A673 (cell line): ENCODE results near the gene GOSR1. TPM values are rescaled to one million over a fixed set of nuclear protein-coding genes. Genes with fewer than 3 reads are reported as not detected.
A peak's percentile ranks its signal among the peaks of the same experiment; 100 is the strongest.
"Not testable (repeated sequence)": the region's sequence is repeated elsewhere in the genome, so short reads cannot be mapped to it uniquely, and the experiment has no call there.

Source experiments
- BruUV-seq: library from RNA; stranded (reverse); fragments of 400-500 nt; replicated peaks from 2 replicates; lab custom pipeline; 2021; lab: Mats Ljungman, UMichigan
- CTCF ChIA-PET: fragments of 300-600 bp; sonication (Branson Sonifier 250); formaldehyde crosslinking; loops from one replicate; lab custom pipeline; 2022; ENCODE audit warnings: antibody characterized with exemption; lab: Charles Lee
- POLR2A ChIA-PET: fragments of 300-600 bp; sonication (Branson Sonifier 250); formaldehyde crosslinking; loops from one replicate; lab custom pipeline; 2022; ENCODE audit warnings: antibody characterized with exemption; ENCODE audit not compliant: low non-redundant PET; lab: Charles Lee
- DNase-seq: peaks from one replicate; pipeline ENCODE4 v3.0.0-alpha.2; 2015; ENCODE audit warnings: low spot score
- H3K27ac ChIP-seq: fragments of 200-600 bp; sonication (generic); 2 replicates; pipeline ENCODE4 v1.5.1; 2016; ENCODE audit warnings: mixed run types, low read depth, mild to moderate bottlenecking, mixed read lengths, antibody characterized with exemption, low read length; ENCODE audit not compliant: poor library complexity, severe bottlenecking
- H3K27me3 ChIP-seq: fragments of 200-600 bp; sonication (generic); replicated peaks from 2 replicates; pipeline ENCODE4 v1.6.1; 2017; ENCODE audit warnings: mixed run types, low read depth, mild to moderate bottlenecking, mixed read lengths, antibody characterized with exemption, low read length; ENCODE audit not compliant: insufficient read depth, poor library complexity
- H3K36me3 ChIP-seq: fragments of 200-600 bp; sonication (generic); 2 replicates; pipeline ENCODE4 v1.6.1; 2016; ENCODE audit warnings: mixed run types, mild to moderate bottlenecking, mixed read lengths, antibody characterized with exemption, low read length; ENCODE audit not compliant: insufficient read depth, poor library complexity, severe bottlenecking
- H3K4me1 ChIP-seq: fragments of 200-600 bp; sonication (generic); 2 replicates; pipeline ENCODE4 v1.6.1; 2017; ENCODE audit warnings: mixed run types, mild to moderate bottlenecking, mixed read lengths, antibody characterized with exemption, low read length; ENCODE audit not compliant: insufficient read depth, poor library complexity, severe bottlenecking
- H3K4me3 ChIP-seq: fragments of 200-600 bp; sonication (generic); 2 replicates; pipeline ENCODE4 v1.5.1; 2016; ENCODE audit warnings: low read depth, mixed run types, mild to moderate bottlenecking, mixed read lengths, low read length; ENCODE audit not compliant: poor library complexity, severe bottlenecking
- H3K9me3 ChIP-seq: fragments of 200-600 bp; sonication (generic); 2 replicates; pipeline ENCODE4 v1.6.1; 2016; ENCODE audit warnings: mixed run types, low read depth, mild to moderate bottlenecking, mixed read lengths, antibody characterized with exemption, low read length; ENCODE audit not compliant: poor library complexity, severe bottlenecking
- EZH2 ChIP-seq: fragments of 200-600 bp; sonication (generic); IDR thresholded peaks from 2 replicates; pipeline ENCODE4 v1.6.1; 2017; ENCODE audit warnings: borderline replicate concordance, low read depth, mild to moderate bottlenecking, mixed read lengths, antibody characterized with exemption, low read length; ENCODE audit not compliant: poor library complexity, severe bottlenecking
- intact Hi-C: fragments of 100-400 bp; cut with micrococcal nuclease; formaldehyde crosslinking; loops from one replicate; pipeline ENCODE4 v1.10.0; 2022; ENCODE audit not compliant: unreplicated experiment
- total RNA-seq: library from RNA; stranded (reverse); gene quantifications from 2 replicates; pipeline ENCODE4 v1.2.3, GENCODE V29; 2021
- TF ChIP-seq, protein P1 (sequence below): fragments of 300-800, 200-600 bp; sonication (generic); conservative IDR thresholded peaks from 2 replicates; pipeline ENCODE4 v1.5.1; 2017; ENCODE audit warnings: low read depth, mild to moderate bottlenecking, antibody characterized with exemption, low read length, moderate library complexity, mixed read lengths

The GOSR1 gene
- total RNA-seq, 1 experiment from 2014 or later = 69.1 TPM

DNA sequence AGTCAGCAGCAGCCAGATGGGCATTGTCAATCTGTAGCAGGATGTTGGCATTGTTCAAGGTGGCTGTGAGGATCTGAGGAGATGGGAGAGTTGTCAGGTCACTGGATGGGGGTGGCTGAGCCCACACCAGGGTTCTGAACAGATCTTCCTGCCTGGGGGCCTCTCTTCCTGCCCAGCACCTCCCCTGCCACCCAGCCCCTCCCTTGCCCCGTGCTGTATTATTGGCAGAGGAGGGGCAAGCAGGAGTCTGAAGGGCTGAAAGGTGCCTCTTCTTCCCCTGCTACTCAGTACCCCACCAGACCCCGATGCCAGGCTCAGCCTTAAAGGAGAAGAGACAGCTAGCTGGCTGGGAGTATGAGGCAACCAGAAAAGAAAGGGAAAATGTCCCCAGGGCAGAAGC lies 93.0 kb downstream of the GOSR1 start:
- TF ChIP-seq, protein P1, sequence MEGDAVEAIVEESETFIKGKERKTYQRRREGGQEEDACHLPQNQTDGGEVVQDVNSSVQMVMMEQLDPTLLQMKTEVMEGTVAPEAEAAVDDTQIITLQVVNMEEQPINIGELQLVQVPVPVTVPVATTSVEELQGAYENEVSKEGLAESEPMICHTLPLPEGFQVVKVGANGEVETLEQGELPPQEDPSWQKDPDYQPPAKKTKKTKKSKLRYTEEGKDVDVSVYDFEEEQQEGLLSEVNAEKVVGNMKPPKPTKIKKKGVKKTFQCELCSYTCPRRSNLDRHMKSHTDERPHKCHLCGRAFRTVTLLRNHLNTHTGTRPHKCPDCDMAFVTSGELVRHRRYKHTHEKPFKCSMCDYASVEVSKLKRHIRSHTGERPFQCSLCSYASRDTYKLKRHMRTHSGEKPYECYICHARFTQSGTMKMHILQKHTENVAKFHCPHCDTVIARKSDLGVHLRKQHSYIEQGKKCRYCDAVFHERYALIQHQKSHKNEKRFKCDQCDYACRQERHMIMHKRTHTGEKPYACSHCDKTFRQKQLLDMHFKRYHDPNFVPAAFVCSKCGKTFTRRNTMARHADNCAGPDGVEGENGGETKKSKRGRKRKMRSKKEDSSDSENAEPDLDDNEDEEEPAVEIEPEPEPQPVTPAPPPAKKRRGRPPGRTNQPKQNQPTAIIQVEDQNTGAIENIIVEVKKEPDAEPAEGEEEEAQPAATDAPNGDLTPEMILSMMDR = no peak
- TF ChIP-seq EZH2 = no peak
- no peaks in the 10 kb centered on the region for H3K36me3 ChIP-seq
- peaks cover 29% of the 10 kb centered on the region for H3K4me1 ChIP-seq
- DNase-seq = no peak
- H3K4me3 ChIP-seq = no peak overlapping the region
- ChIA-PET POLR2A (no interaction called here), CTCF (no interaction called here)
- intact Hi-C loops = no loop called here
- H3K27me3 ChIP-seq = no peaks in the 10 kb centered on the region
- no peaks in the 10 kb centered on the region for H3K9me3 ChIP-seq
- peak overlapping the region; percentile 35 for H3K27ac ChIP-seq
- no TSS peak for BruUV-seq

DNA sequence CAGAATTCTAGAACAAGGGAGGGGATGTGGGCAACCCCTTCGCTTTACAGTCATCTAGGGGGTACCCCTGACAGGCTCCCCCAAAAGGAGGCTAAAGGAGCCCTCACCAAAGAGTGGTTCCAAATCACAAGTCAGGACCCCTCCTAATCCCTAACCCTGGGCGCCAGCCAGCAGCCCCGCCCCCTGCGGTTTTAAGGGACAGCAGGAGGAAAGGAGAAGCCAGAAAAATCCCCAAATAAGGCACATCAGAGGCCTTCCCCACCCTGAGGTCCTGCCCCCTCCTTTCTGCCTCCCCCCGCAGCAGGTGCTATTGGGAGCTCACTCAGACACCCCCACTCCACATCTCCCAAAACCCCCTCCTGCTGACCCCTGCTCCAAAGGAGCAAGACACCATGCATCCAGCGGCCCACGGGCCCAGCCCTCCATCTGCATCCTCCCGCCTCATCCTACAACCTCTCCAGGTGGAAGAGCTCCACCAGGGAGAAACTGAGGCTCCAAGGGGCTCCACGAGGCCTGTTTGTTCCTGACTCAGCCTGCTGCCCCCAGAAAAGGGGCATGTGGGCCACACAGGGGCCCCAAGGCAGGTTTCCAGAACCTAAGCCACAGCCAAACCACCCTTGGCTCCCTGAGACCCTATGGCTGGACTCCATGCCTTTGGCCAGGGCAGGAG lies 93.5 kb downstream of the GOSR1 start:
- no peak for TF ChIP-seq EZH2
- TF ChIP-seq, protein P1 = no peak
- intact Hi-C loops = no loop called here
- CTCF ChIA-PET = no interaction called here

DNA sequence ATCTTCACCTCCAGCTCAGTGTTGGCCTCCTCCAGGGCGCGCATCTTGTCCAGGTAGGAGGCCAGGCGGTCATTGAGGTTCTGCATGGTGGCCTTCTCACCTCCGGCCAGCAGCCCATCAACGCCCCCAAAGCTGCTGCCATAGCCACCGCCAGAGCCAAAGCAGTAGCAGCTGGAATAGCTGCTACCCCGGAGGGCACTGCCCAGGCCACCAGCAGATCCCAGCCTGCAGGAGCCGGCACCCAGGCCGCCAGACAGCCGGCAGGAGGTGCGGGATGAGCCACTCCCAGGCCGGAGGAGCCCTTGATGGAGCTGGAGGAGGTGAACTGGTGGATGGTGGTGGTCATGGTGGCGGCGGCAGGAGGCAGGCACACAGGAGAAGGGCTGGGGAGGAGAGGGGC lies 94.2 kb downstream of the GOSR1 start:
- H3K4me3 ChIP-seq, H3K36me3 ChIP-seq, H3K27me3 ChIP-seq, DNase-seq, CTCF ChIA-PET, H3K27ac ChIP-seq, POLR2A ChIA-PET, H3K9me3 ChIP-seq, intact Hi-C loops, BruUV-seq: not testable (repeated sequence)
- H3K4me1 ChIP-seq = peaks cover 20% of the 10 kb centered on the region

More for the DNA sequence above, 93.5 kb downstream of the GOSR1 start:
- H3K27ac ChIP-seq = peak overlapping the region; percentile 35
- POLR2A ChIA-PET = no interaction called here
- no peaks in the 10 kb centered on the region for H3K36me3 ChIP-seq
- H3K9me3 ChIP-seq = no peaks in the 10 kb centered on the region
- peaks cover 27% of the 10 kb centered on the region for H3K4me1 ChIP-seq
- BruUV-seq = no TSS peak
- no peaks in the 10 kb centered on the region for H3K27me3 ChIP-seq
- DNase-seq = peak; percentile 46
- H3K4me3 ChIP-seq = no peak overlapping the region

DNA sequence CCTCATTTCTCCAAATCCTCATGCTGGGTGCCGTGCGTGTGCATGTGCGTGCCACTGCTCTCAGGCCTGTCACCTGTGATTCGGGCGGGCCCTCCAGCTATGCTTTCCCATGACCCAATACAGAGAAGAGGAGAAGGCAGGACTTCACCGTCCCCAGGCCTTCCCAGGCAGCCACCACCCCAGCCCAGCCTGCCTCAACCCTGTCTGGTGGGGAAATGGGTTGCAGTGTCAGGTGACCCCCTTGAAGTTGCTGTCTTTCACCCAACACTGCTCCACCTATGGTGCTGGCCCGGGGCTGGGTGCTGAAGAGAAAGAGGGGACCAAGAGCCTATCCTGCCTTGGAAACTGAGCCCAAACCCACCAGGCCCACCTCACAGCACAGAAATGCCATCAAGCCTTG lies 94.7 kb downstream of the GOSR1 start:
- no TSS peak for BruUV-seq
- DNase-seq = no peak
- ChIA-PET CTCF (no interaction called here), POLR2A (no interaction called here)
- TF ChIP-seq EZH2 = no peak
- TF ChIP-seq, protein P1 = no peak
- Histone ChIP-seq H3K36me3 (no peaks in the 10 kb centered on the region), H3K27ac (no peak overlapping the region), H3K27me3 (no peaks in the 10 kb centered on the region), H3K9me3 (no peaks in the 10 kb centered on the region), H3K4me1 (peaks cover 17% of the 10 kb centered on the region), H3K4me3 (no peak overlapping the region)
- intact Hi-C loops = no loop called here

DNA sequence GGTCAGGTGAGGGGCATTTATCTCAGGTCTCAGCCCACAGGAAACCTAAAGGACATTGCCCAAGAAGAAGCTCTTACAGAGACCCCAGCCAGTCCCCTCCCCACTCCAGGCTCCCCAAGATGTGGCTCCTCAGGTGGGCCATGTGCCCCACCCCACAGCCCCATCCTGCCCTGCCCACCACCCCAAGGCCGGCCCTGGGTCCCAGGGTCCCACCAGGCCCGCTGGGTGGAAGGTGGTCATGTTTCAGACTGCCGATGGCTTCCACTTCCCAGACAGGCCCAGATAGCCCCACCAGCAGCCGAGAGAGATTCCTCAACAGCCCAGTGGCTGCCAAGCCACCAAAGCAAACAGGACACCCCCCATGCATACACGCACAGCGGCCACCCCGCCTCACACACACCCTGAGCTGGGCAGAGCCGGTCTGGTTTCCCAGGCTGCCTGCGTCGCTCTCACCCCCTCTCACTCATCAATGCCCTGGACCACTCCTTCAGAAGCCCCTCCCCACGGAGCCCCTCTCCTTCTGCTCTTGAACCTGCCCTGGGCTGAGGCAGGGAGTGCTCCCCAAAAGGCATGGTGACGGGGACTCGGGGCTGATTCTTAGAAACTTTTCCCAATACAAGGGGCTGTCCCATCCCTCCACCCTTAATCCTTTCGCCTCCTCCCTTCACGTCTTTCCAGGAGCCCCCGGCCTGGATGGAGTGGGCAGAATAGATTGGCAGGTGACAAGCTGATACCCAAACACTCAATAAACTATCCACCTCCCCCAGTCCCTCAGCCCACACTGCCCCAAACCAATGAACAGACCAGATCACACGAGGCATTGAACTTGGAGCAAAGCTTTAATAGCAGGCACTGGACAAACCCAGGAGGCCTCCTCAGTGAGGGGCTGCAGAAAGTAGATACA lies 95.7 kb downstream of the GOSR1 start:
- intact Hi-C loops, H3K4me3 ChIP-seq, H3K27me3 ChIP-seq, DNase-seq, CTCF ChIA-PET, BruUV-seq, H3K9me3 ChIP-seq, H3K36me3 ChIP-seq, POLR2A ChIA-PET, H3K27ac ChIP-seq: not testable (repeated sequence)
- peaks cover 16% of the 10 kb centered on the region for H3K4me1 ChIP-seq
